GM19468 (cell line): ENCODE results near the gene CTSO.
"Not testable (repeated sequence)": the region's sequence is repeated elsewhere in the genome, so short reads cannot be mapped to it uniquely, and the experiment has no call there.

Source experiments
- ATAC-seq: cut with Tn5 transposase; IDR thresholded peaks from one replicate; pipeline ENCODE4 v1.9.1; 2021; ENCODE audit warnings: mild to moderate bottlenecking, moderate library complexity, moderate number of reproducible peaks; ENCODE audit not compliant: unreplicated experiment; ENCODE audit errors: extremely low read depth

CTSO gene

GRCh38 chr4:155959417-155959816, 5.8 kb upstream of the CTSO start:
- ATAC-seq = no peak

DNA sequence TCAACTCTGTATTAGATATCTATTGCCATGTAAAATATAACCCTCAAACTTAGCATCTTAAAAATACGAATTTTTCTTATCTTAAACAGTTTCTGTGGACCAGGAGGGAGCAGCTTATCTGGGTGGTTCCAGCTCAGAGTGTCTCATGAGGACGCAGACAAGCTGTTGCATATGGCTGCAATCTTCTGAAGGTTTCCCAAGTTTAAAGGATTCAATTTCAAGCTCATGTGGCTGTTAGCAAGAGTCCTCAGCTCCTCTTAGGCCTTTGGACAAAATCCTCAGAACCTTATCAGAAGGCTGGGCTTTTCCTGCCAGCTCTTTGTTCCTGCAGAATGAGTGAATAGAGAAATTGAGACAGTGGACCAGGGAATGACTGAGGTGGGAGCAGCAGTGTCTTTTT, 2.8 kb upstream of the CTSO start:
- no peak for ATAC-seq

DNA sequence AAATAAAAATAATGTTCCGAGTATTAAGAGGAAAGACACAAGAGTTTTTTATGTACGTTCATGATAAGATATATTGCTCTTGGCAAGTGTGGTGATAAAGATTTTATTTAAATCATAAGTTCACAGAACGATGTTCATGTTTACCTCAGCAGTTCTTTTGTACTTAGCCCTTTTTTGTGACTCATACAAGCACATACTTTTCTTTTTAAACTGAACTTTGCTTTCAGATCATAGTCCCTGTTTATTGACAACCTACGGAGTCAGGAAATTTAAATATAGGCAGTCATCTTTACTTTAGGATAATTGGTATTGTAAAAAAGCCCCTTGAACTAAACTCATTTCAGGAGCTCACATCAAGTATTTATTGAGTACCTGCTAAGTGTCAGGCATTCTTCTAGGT, 1.3 kb upstream of the CTSO start:
- ATAC-seq = no peak

GRCh38 chr4:155954118-155954685, 536 bp upstream of the CTSO start:
- no peak for ATAC-seq

DNA sequence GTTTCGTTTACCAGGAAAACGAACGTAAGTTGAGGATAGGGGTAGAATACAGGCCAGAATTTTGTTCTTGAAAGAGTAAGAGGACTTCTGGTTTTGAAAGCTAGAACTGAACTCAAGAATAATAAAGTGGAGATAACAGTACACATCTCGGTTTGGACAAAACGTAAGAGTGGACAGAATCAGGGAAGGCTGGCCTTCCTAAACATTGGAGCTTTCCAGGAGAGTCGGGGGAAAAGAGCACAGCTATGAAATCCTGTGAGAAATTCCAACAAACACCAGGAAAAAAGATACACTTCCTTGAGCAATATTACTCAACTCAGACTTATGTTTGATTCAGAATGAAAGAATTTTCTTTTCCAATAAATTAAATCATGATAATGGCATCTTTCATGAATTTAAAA, 1.2 kb downstream of the CTSO start:
- no peak for ATAC-seq

GRCh38 chr4:155950461-155950860, 3.2 kb downstream of the CTSO start:
- ATAC-seq = no peak

GRCh38 chr4:155948541-155948940, 5.1 kb downstream of the CTSO start:
- ATAC-seq = no peak

- no peak for ATAC-seq
Observed at GRCh38 chr4:155946486-155946885, 7.2 kb downstream of the CTSO start.

DNA sequence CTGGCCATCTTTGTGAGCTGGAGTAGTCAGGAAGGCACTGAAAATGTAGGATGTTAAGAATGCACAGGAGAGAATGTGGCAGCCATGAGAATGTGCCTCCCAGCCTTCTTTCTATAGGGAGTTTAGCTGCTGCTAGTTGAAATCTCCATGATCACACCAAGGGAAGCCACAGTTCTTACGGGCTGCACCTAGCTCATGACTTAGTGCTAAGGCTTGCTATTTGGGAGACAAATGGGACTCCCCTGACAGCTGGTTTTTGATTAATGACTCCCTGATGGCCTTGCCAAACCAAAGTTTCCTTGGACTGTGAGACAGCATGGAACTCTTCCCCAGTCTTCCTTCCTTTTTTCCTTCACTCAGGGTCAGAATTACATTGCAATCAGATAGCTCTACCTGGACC, 9.2 kb downstream of the CTSO start:
- ATAC-seq = no peak

- no peak for ATAC-seq
Observed at GRCh38 chr4:155943605-155944291, 9.9 kb downstream of the CTSO start.

DNA sequence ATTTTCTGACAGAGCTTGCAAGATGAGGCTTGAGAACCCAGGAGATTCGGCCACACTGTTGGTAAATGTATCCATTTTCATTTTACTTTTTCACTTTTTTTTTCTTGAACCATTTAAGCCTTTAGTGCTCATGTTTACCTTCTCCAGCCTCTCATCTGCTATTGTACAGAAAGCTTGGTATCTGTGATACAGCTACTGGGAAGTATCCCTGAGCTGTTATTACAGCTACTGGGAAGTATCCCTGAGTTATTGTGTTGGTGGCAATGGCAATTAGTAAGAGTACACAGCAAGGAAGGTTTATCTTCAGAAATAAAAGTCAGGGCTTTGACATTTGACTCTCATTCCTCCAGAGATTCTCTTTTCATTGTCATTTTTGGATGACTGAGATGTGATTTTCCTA, 11.8 kb downstream of the CTSO start:
- no peak for ATAC-seq

GRCh38 chr4:155941085-155941790, 12.4 kb downstream of the CTSO start:
- no peak for ATAC-seq

DNA sequence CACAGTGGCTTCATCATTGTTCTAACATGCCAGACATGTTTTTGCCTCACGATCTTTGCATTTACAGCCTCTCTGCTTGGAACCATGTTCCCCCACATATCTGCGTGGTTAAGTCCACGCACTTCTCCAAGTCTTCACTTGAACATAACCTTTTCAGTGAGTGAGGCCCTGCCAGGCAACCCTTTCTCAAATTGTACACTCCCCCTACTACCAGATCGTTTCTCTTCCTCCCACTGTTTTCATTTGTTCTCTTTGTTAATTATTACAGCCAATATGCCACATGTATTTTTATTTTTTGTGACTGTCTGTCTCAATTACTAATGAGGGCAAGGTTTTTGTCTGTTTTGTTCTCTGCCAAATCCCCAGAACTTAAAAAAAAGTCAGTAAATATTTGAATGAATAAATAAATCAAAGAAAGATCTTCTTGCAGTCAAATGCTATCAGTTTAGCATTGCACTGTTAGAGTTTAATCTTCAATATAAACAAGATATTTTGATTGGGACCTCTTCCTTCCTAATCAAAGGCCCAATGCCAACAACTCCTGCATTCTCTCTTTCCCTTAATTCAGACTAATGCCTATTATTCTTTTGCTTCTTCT, 18.2 kb downstream of the CTSO start:
- no peak for ATAC-seq

DNA sequence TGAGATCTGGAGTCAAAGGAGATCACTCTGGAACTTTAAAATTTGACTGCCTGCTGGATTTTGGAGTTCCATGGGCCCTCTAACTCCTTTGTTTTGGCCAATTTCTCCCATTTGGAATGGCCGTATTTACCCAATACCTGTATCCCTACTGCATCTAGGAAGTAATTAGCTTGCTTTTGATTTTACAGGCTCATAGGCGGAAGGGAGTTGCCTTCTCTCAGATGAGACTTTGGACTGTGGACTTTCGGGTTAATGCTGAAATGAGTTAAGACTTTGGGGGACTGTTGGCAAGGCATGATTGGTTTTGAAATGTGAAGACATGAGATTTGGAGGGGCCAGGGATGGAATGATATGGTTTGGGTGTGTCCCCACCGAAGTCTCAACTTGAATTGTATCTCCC, 19.0 kb downstream of the CTSO start:
- ATAC-seq = not testable (repeated sequence)

DNA sequence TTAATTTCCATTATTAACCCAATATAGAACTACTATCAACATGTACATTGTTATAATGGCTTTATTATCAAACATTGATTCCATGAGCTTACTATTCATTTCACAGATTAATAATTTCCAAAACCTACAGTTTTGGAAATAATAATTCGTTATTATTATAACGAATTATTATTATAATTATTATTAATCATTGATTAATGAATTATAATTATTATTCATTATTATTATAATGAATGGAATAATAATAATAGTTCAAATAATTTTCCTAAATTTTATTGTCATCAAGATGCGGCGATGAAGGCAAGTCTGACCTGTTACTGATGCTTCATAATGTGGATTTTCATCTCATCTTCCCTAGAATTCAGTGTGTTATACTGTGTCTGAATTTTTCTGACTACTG, 22.0 kb downstream of the CTSO start:
- ATAC-seq = no peak

DNA sequence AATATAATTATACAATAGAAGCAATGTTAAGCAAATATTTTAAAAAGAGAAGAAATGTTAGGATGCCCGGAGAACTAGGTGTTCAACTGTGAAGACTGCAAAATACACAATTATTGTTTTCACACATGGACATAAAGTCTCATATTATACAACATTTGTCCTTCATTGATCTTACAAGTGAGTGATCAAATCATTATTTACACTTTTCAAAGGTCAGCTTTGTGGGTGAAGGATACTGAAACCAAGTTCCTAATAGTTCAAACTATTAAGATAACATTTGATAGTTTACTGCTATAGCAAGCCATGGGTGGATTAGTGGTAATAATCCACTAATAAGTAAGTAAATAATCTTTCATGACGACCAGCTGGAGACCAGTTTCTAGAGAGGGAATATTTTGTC, 23.3 kb downstream of the CTSO start:
- ATAC-seq = no peak

- ATAC-seq = no peak
Observed at GRCh38 chr4:155929833-155930232, 23.8 kb downstream of the CTSO start.

DNA sequence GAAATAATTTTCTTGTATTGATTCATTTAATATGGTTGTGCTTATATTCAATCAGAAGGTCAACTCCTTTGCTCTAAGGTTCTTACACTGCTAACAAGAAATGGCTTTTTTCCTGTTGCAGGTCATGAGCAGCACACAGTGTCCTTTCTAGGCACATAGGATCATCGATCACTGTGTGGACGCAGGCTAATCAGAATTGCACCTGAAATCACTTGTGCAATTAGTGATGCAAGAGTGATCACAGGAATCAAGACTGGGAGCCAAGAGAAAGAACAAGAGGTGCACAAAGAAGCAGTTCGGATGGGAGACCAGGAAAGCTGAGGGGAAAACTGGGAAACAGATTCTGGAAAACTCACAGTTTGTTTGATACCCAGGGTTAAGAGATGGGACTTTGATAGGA, 29.0 kb downstream of the CTSO start:
- ATAC-seq = no peak

- ATAC-seq = no peak
Observed at GRCh38 chr4:155921597-155921996, 32.1 kb downstream of the CTSO start.

- ATAC-seq = no peak
Observed at GRCh38 chr4:155914782-155915181, 38.9 kb downstream of the CTSO start.

DNA sequence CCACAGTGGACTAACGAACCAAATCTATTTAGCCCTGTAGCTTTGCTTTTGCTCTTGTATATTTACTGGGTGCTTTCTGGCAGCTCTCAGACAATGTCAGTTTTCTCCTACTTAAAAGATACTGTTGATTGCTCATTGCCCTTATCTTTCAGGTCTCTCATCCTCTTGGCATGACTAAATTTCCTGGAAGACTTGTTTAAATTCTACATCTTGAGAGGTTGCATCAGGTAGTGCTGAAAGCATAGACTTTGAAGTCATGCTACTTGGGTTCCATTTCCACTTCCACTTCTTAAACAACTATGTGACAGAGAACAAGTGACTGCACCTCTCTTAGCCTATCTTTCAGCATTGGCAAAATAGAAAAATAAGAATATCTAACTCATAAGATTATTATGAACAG, 41.8 kb downstream of the CTSO start:
- no peak for ATAC-seq
